H1 (cell line): ENCODE measurements around the gene RNASEH2C. TPM values are rescaled to one million over a fixed set of nuclear protein-coding genes. Genes with fewer than 3 reads are reported as not detected.

ENCODE experiments used
- CTCF ChIA-PET: fragments of 300-600 bp; sonication (Branson Sonifier 250); formaldehyde crosslinking; loops from one replicate; lab custom pipeline; 2021; ENCODE audit not compliant: partially characterized antibody; lab: Charles Lee
- POLR2A ChIA-PET: fragments of 300-600 bp; sonication (Branson Sonifier 250); formaldehyde crosslinking; loops from one replicate; lab custom pipeline; 2021; ENCODE audit warnings: inconsistent platforms; ENCODE audit not compliant: partially characterized antibody; lab: Charles Lee
- DNase-seq, 2 experiments: peaks; one replicate each; pipeline versions ENCODE4 v3.0.0 to v3.0.0-alpha.2; 2010 to 2022; ENCODE audit warnings: low spot score in 2 of 2, low read depth in 1 of 2, mixed read lengths in 1 of 2
- FAIRE-seq: peaks from 2 replicates; lab custom pipeline; 2011; peaks lifted over from hg19 to GRCh38; lab: Jason Lieb, UNC
- H2AFZ ChIP-seq: 2 replicates; pipeline ENCODE4 v1.8.1; 2012; ENCODE audit warnings: low read length, inconsistent platforms
- H2AK5ac ChIP-seq: 2 replicates; pipeline ENCODE4 v1.6.1; 2013; ENCODE audit warnings: low read depth, low read length
- H2BK120ac ChIP-seq: replicated peaks from 2 replicates; pipeline ENCODE3; 2013; ENCODE audit warnings: low read depth, low read length, inconsistent platforms
- H2BK12ac ChIP-seq: 2 replicates; pipeline ENCODE4 v1.6.1; 2013; ENCODE audit warnings: low read depth, low read length
- H2BK15ac ChIP-seq: 2 replicates; pipeline ENCODE4 v1.6.1; 2013; ENCODE audit warnings: low read length
- H2BK20ac ChIP-seq: 2 replicates; pipeline ENCODE4 v1.6.1; 2013; ENCODE audit warnings: low read length
- H2BK5ac ChIP-seq: 2 replicates; pipeline ENCODE4 v1.6.1; 2013; ENCODE audit warnings: low read depth, low read length
- H3K14ac ChIP-seq: 2 replicates; pipeline ENCODE4 v1.6.1; 2013; ENCODE audit warnings: inconsistent platforms; ENCODE audit not compliant: insufficient read length
- H3K18ac ChIP-seq: 2 replicates; pipeline ENCODE4 v1.6.1; 2013; ENCODE audit warnings: low read length; ENCODE audit errors: extremely low read depth
- H3K23ac ChIP-seq: 2 replicates; pipeline ENCODE4 v1.6.1; 2013; ENCODE audit warnings: inconsistent platforms; ENCODE audit not compliant: insufficient read length
- H3K23me2 ChIP-seq: 2 replicates; pipeline ENCODE4 v1.6.1; 2013; ENCODE audit warnings: low read depth, low read length
- H3K27ac ChIP-seq: 2 replicates; pipeline ENCODE4 v1.6.1; 2011; ENCODE audit warnings: low read depth, low read length, inconsistent platforms
- H3K27me3 ChIP-seq, 4 experiments: replicated peaks in 1 of 4; 1 replicate in 1 of 4; 2 replicates in 3 of 4; pipeline versions ENCODE4 v1.6.1 to v1.8.1; 2011 to 2013; ENCODE audit warnings: low read length in 3 of 4, mild to moderate bottlenecking in 3 of 4, inconsistent platforms in 2 of 4, mixed read lengths in 2 of 4, moderate library complexity in 1 of 4; ENCODE audit not compliant: control insufficient read depth in 3 of 4, insufficient read depth in 3 of 4; ENCODE audit errors: extremely low read depth in 1 of 4
- H3K36me3 ChIP-seq, 4 experiments: 2 replicates each; pipeline versions ENCODE4 v1.6.1 to v1.8.1; 2011 to 2013; ENCODE audit warnings: mild to moderate bottlenecking in 4 of 4, low read length in 3 of 4, moderate library complexity in 2 of 4, control low read depth in 1 of 4, inconsistent platforms in 1 of 4; ENCODE audit not compliant: insufficient read depth in 4 of 4, control insufficient read depth in 2 of 4
- H3K4ac ChIP-seq: replicated peaks from 2 replicates; pipeline ENCODE3; 2013; ENCODE audit warnings: low read length, low read depth, mixed read lengths, inconsistent platforms; ENCODE audit not compliant: insufficient read length
- H3K4me1 ChIP-seq, 4 experiments: replicated peaks in 1 of 4; 1 replicate in 1 of 4; 2 replicates in 3 of 4; pipeline versions ENCODE4 v1.6.1 to v1.8.1; 2011 to 2013; ENCODE audit warnings: low read length in 3 of 4, inconsistent platforms in 2 of 4, mixed read lengths in 1 of 4; ENCODE audit not compliant: insufficient read depth in 4 of 4, control insufficient read depth in 3 of 4
- H3K4me2 ChIP-seq, 2 experiments: 2 replicates each; pipeline versions ENCODE4 v1.6.1 to v1.8.1; 2011 to 2013; ENCODE audit warnings: low read depth in 2 of 2, low read length in 2 of 2, control low read depth in 1 of 2, inconsistent platforms in 1 of 2, mild to moderate bottlenecking in 1 of 2; ENCODE audit not compliant: insufficient read depth in 1 of 2
- H3K4me3 ChIP-seq, 4 experiments: fragments of 200-600, 300-600 bp in 1 of 4; sonication (generic), shearing (Covaris generic), sonication (Bioruptor Twin) in 1 of 4; 2 replicates each; pipeline versions ENCODE4 v1.5.1 to v1.8.1; 2011 to 2016; ENCODE audit warnings: low read length in 4 of 4, low read depth in 3 of 4, control low read depth in 2 of 4, inconsistent platforms in 2 of 4, mild to moderate bottlenecking in 2 of 4, mixed read lengths in 1 of 4, moderate library complexity in 1 of 4; ENCODE audit not compliant: insufficient read depth in 2 of 4; ENCODE audit errors: extremely low read depth in 1 of 4
- H3K56ac ChIP-seq: replicated peaks from 2 replicates; pipeline ENCODE3; 2013; ENCODE audit warnings: low read depth, mild to moderate bottlenecking, mixed read lengths, low read length, inconsistent platforms; ENCODE audit not compliant: insufficient read length
- H3K79me1 ChIP-seq: 2 replicates; pipeline ENCODE4 v1.6.1; 2013; ENCODE audit warnings: low read depth, low read length, control low read depth
- H3K79me2 ChIP-seq, 2 experiments: 2 replicates each; pipeline versions ENCODE4 v1.6.1 to v1.8.1; 2012 to 2013; ENCODE audit warnings: low read length in 2 of 2, mild to moderate bottlenecking in 2 of 2, inconsistent platforms in 1 of 2; ENCODE audit not compliant: insufficient read depth in 2 of 2, control insufficient read depth in 1 of 2
- H3K9ac ChIP-seq, 4 experiments: replicated peaks in 1 of 4; 1 replicate in 1 of 4; 2 replicates in 3 of 4; pipeline versions ENCODE4 v1.6.1 to v1.8.1; 2011 to 2013; ENCODE audit warnings: low read depth in 3 of 4, low read length in 3 of 4, control low read depth in 2 of 4, mild to moderate bottlenecking in 2 of 4, moderate library complexity in 2 of 4, inconsistent platforms in 1 of 4; ENCODE audit errors: extremely low read depth in 1 of 4
- H3K9me3 ChIP-seq, 2 experiments: 2 replicates each; pipeline versions ENCODE4 v1.6.1 to v1.8.1; 2012 to 2013; ENCODE audit warnings: mild to moderate bottlenecking in 2 of 2, moderate library complexity in 2 of 2, control low read depth in 1 of 2, inconsistent platforms in 1 of 2, low read depth in 1 of 2, low read length in 1 of 2, mixed read lengths in 1 of 2; ENCODE audit not compliant: insufficient read depth in 2 of 2
- H4K20me1 ChIP-seq, 2 experiments: replicated peaks in 1 of 2; 2 replicates each; pipeline versions ENCODE3 to v1.8.1; 2011 to 2013; ENCODE audit warnings: inconsistent platforms in 2 of 2, low read length in 2 of 2, mild to moderate bottlenecking in 1 of 2; ENCODE audit not compliant: insufficient read depth in 2 of 2, control insufficient read depth in 1 of 2
- H4K5ac ChIP-seq: 2 replicates; pipeline ENCODE4 v1.6.1; 2013; ENCODE audit warnings: low read length, low read depth, mixed read lengths, inconsistent platforms; ENCODE audit not compliant: insufficient read length
- H4K8ac ChIP-seq: 2 replicates; pipeline ENCODE4 v1.8.0; 2013; ENCODE audit warnings: mild to moderate bottlenecking, moderate library complexity, low read length, inconsistent platforms; ENCODE audit not compliant: insufficient read depth; ENCODE audit errors: extremely low read depth
- H4K91ac ChIP-seq: replicated peaks from 2 replicates; pipeline ENCODE3; 2013; ENCODE audit warnings: low read length, mixed read lengths, inconsistent platforms; ENCODE audit not compliant: insufficient read length
- BRCA1 ChIP-seq: IDR thresholded peaks from 2 replicates; pipeline ENCODE4 v1.6.1; 2012; ENCODE audit warnings: low read depth, low read length, improper control_type of control experiment
- CHD1 ChIP-seq: IDR thresholded peaks from 2 replicates; pipeline ENCODE4 v1.6.1; 2012; ENCODE audit warnings: low read depth, low read length, improper control_type of control experiment
- CTCF ChIP-seq, 3 experiments: IDR thresholded peaks; 1 replicate in 2 of 3; 2 replicates in 1 of 3; pipeline versions ENCODE4 v1.5.1 to v1.6.1; 2011; ENCODE audit warnings: low read length in 3 of 3, mild to moderate bottlenecking in 3 of 3, inconsistent platforms in 2 of 3, low read depth in 1 of 3, moderate library complexity in 1 of 3; ENCODE audit not compliant: insufficient read depth in 1 of 3; ENCODE audit errors: control extremely low read depth in 1 of 3
- E2F6 ChIP-seq: IDR thresholded peaks from 2 replicates; pipeline ENCODE4 v1.6.1; 2012; ENCODE audit warnings: inconsistent platforms
- EGR1 ChIP-seq: IDR thresholded peaks from 2 replicates; pipeline ENCODE4 v1.6.1; 2011; ENCODE audit warnings: low read depth, low read length, borderline replicate concordance
- KDM4A ChIP-seq: IDR thresholded peaks from one replicate; pipeline ENCODE4 v1.7.1; 2012; ENCODE audit warnings: low read depth, mild to moderate bottlenecking, moderate library complexity, low read length, inconsistent platforms; ENCODE audit not compliant: severe bottlenecking
- PHF8 ChIP-seq: fragments of 200-600 bp; sonication (generic); conservative IDR thresholded peaks from 2 replicates; pipeline ENCODE4 v1.7.1; 2012; ENCODE audit warnings: low read depth, mild to moderate bottlenecking, inconsistent platforms, low read length, moderate library complexity
- POLR2AphosphoS5 ChIP-seq: IDR thresholded peaks from 2 replicates; pipeline ENCODE4 v1.6.1; 2011; ENCODE audit warnings: low read depth, low read length
- RBBP5 ChIP-seq: IDR thresholded peaks from 2 replicates; pipeline ENCODE4 v1.7.1; 2012; ENCODE audit warnings: low read depth, mild to moderate bottlenecking, inconsistent platforms, low read length, moderate library complexity, borderline replicate concordance
- TEAD4 ChIP-seq: IDR thresholded peaks from 2 replicates; pipeline ENCODE4 v1.6.1; 2012; ENCODE audit warnings: low read depth, low read length, inconsistent platforms, mixed read lengths
- YY1 ChIP-seq: IDR thresholded peaks from 2 replicates; pipeline ENCODE4 v1.6.1; 2011; ENCODE audit warnings: low read depth, mild to moderate bottlenecking, low read length
- WGBS, 2 experiments: shearing (Covaris generic) in 1 of 2; methylation state at CpG; one replicate each; pipeline versions ENCODE4 v1.1.6 to v1.1.7; 2013 to 2015; ENCODE audit warnings: low lambda C conversion rate in 2 of 2, mixed read lengths in 2 of 2, inconsistent platforms in 1 of 2, low coverage in 1 of 2, missing lambda C conversion rate in 1 of 2; ENCODE audit not compliant: insufficient replicate concordance in 2 of 2, insufficient coverage in 1 of 2, insufficient read length in 1 of 2; ENCODE audit errors: extremely low coverage in 1 of 2, missing lambda C conversion rate in 1 of 2; 5-methylcytosine and 5-hydroxymethylcytosine counted together
- polyA plus RNA-seq, 7 experiments: library from polyadenylated mRNA; depleted of rRNA in 3 of 7; stranded (reverse) in 5 of 7; unstranded in 2 of 7; fragments of >200 nt in 5 of 7; fragments of 200-250 nt in 2 of 7; gene quantifications; 1 replicate in 5 of 7; 2 replicates in 1 of 7; 4 replicates in 1 of 7; pipeline versions ENCODE4 v1.2.1 to v1.2.3, GENCODE V29; 2011 to 2013; ENCODE audit warnings: missing spikeins in 2 of 7, mixed read lengths in 2 of 7
- total RNA-seq: library from RNA; stranded (reverse); fragmentation: NEBNext Ultra II Directional; extraction: Animal tissue kit (Norgen Biotek cat#: 25700); gene quantifications from 2 replicates; pipeline ENCODE4 v1.2.1, GENCODE V29; 2021

RNASEH2C gene
- total and polyA plus RNA-seq, 2 of the 8 experiments (the other 6 are each of a cell fraction or from before 2014, with no cell fraction given): 40.2 to 60.3 TPM

GRCh38 chr11:65739022-65739421 lies 18.4 kb upstream of the RNASEH2C start:
- no peak overlapping the region for H4K91ac ChIP-seq
- no peak overlapping the region for H2BK12ac ChIP-seq
- H3K56ac ChIP-seq: no peak overlapping the region
- no peak overlapping the region for H4K8ac ChIP-seq
- peaks cover 0 to 2% (median 0%) of the 10 kb centered on the region in 4 experiments; a peak in 1 of 7 replicates for H3K27me3 ChIP-seq
- no peak overlapping the region for H3K4me3 ChIP-seq
- no peak overlapping the region for H2BK20ac ChIP-seq
- H4K20me1 ChIP-seq: no peaks in the 10 kb centered on the region
- H3K4me1 ChIP-seq: no peaks in the 10 kb centered on the region
- H3K36me3 ChIP-seq: no peaks in the 10 kb centered on the region; a peak in 1 of 8 replicates
- POLR2A ChIA-PET: no interaction called here
- CTCF ChIA-PET: interaction anchor here (0.6 kb wide), 1 partner anchor 66 kb away, joined by 3 read pairs; no protein-coding TSS in a partner anchor
- no peak overlapping the region for H3K9ac ChIP-seq
- no peak overlapping the region for H3K27ac ChIP-seq
- H2AFZ ChIP-seq: no peak overlapping the region
- 74% methylated on average over 2 of the region's 2 CpGs; no CpG with 5 or more reads in 1 of the 2 experiments for WGBS, 2 experiments
- H3K18ac ChIP-seq: no peak overlapping the region
- DNase-seq (no peak), FAIRE-seq (no peak)
- no peak overlapping the region for H2BK15ac ChIP-seq
- no peak overlapping the region for H2BK5ac ChIP-seq
- H3K79me2 ChIP-seq: no peaks in the 10 kb centered on the region
- no peaks in the 10 kb centered on the region for H3K23me2 ChIP-seq
- no peaks in the 10 kb centered on the region for H3K79me1 ChIP-seq
- H3K23ac ChIP-seq: no peak overlapping the region
- H2AK5ac ChIP-seq: no peak overlapping the region
- H3K4me2 ChIP-seq: no peak overlapping the region
- no peak overlapping the region for H4K5ac ChIP-seq
- H3K9me3 ChIP-seq: peaks cover 24 to 26% of the 10 kb centered on the region in 2 experiments
- H3K4ac ChIP-seq: no peak overlapping the region
- no peak overlapping the region for H3K14ac ChIP-seq
- no peak overlapping the region for H2BK120ac ChIP-seq
- TF ChIP-seq BRCA1 (no peak), RBBP5 (no peak), CHD1 (no peak), EGR1 (no peak), KDM4A (no peak), E2F6 (no peak), CTCF (IDR thresholded peaks at IDR 0.05; ENCODE audit: control extremely low read depth in 1 of 3, insufficient read depth in 1 of 3, low read depth in 1 of 3, low read length in 3 of 3) (no peak), YY1 (no peak), POLR2AphosphoS5 (no peak), TEAD4 (no peak), PHF8 (no peak)
